IMR-90 (cell line): ENCODE data around the gene RASSF8. TPM values are rescaled to one million over a fixed set of nuclear protein-coding genes. Genes with fewer than 3 reads are reported as not detected.
A peak's percentile ranks its signal among the peaks of the same experiment; 100 is the strongest.

Experiments
- ATAC-seq: fragments of 200-7000 bp; cut with Tn5 transposase; 2 replicates; pipeline ENCODE4 v1.9.1; 2020; ENCODE audit warnings: low read depth, mild to moderate bottlenecking, moderate library complexity
- BruUV-seq: library from RNA; stranded (reverse); fragments of 400-500 nt; replicated peaks from 2 replicates; lab custom pipeline; 2021; lab: Mats Ljungman, UMichigan
- CTCF ChIA-PET: fragments of 300-600 bp; formaldehyde crosslinking; extraction: SDS; loops from one replicate; lab custom pipeline; 2021; ENCODE audit warnings: antibody characterized with exemption; lab: Yijun Ruan, JAX
- POLR2A ChIA-PET: fragments of 300-600 bp; sonication (Branson Sonifier 250); formaldehyde crosslinking; loops from one replicate; lab custom pipeline; 2022; ENCODE audit warnings: antibody characterized with exemption; ENCODE audit not compliant: unreplicated experiment; lab: Charles Lee
- DNase-seq: peaks from one replicate; pipeline ENCODE4 v3.0.0; 2013
- H2AFZ ChIP-seq: replicated peaks from 2 replicates; pipeline ENCODE3; 2013; ENCODE audit warnings: low read length, mild to moderate bottlenecking; ENCODE audit not compliant: poor library complexity
- H2AK5ac ChIP-seq: 2 replicates; pipeline ENCODE4 v1.6.1; 2013; ENCODE audit warnings: low read depth, low read length, inconsistent platforms
- H2AK9ac ChIP-seq: replicated peaks from 2 replicates; pipeline ENCODE3; 2013; ENCODE audit warnings: mild to moderate bottlenecking, low read depth, low read length, moderate library complexity; ENCODE audit not compliant: poor library complexity
- H2BK120ac ChIP-seq: 2 replicates; pipeline ENCODE4 v1.6.1; 2013; ENCODE audit warnings: low read depth, low read length, inconsistent platforms
- H2BK15ac ChIP-seq: 3 replicates; pipeline ENCODE4 v1.6.1; 2013; ENCODE audit warnings: low read depth, low read length, inconsistent platforms
- H2BK20ac ChIP-seq: 2 replicates; pipeline ENCODE4 v1.6.1; 2013; ENCODE audit warnings: low read depth, mild to moderate bottlenecking, inconsistent platforms, low read length, moderate library complexity
- H2BK5ac ChIP-seq: 2 replicates; pipeline ENCODE4 v1.6.1; 2013; ENCODE audit warnings: mild to moderate bottlenecking, low read depth, low read length, inconsistent platforms; ENCODE audit not compliant: poor library complexity, severe bottlenecking
- H3K14ac ChIP-seq: replicated peaks from 2 replicates; pipeline ENCODE4 v1.6.1; 2013; ENCODE audit warnings: low read depth, low read length, inconsistent platforms
- H3K18ac ChIP-seq: 2 replicates; pipeline ENCODE4 v1.6.1; 2013; ENCODE audit warnings: low read depth, low read length, control low read depth
- H3K23ac ChIP-seq: 2 replicates; pipeline ENCODE4 v1.6.1; 2013; ENCODE audit warnings: low read depth, low read length, inconsistent platforms
- H3K27ac ChIP-seq: 2 replicates; pipeline ENCODE4 v1.5.1; 2013; ENCODE audit warnings: mild to moderate bottlenecking, control low read depth, low read length; ENCODE audit not compliant: insufficient read depth
- H3K27me3 ChIP-seq: 2 replicates; pipeline ENCODE4 v1.6.1; 2013; ENCODE audit warnings: low read length; ENCODE audit not compliant: control insufficient read depth, insufficient read depth
- H3K36me3 ChIP-seq: 2 replicates; pipeline ENCODE4 v1.6.1; 2013; ENCODE audit warnings: low read length, mixed read lengths; ENCODE audit not compliant: control insufficient read depth, insufficient read depth
- H3K4ac ChIP-seq: 2 replicates; pipeline ENCODE4 v1.6.1; 2013; ENCODE audit warnings: low read depth, low read length, inconsistent platforms
- H3K4me1 ChIP-seq: 2 replicates; pipeline ENCODE4 v1.6.1; 2013; ENCODE audit warnings: low read length, mixed read lengths; ENCODE audit not compliant: control insufficient read depth, insufficient read depth
- H3K4me2 ChIP-seq: 2 replicates; pipeline ENCODE4 v1.6.1; 2013; ENCODE audit warnings: low read depth, mild to moderate bottlenecking, control low read depth, low read length, moderate library complexity
- H3K4me3 ChIP-seq: 2 replicates; pipeline ENCODE4 v1.5.1; 2013; ENCODE audit warnings: low read depth, mild to moderate bottlenecking, control low read depth, low read length, moderate library complexity; ENCODE audit not compliant: insufficient read depth
- H3K56ac ChIP-seq: 2 replicates; pipeline ENCODE4 v1.6.1; 2013; ENCODE audit warnings: low read length, inconsistent platforms; ENCODE audit not compliant: insufficient read depth; ENCODE audit errors: extremely low read depth
- H3K79me1 ChIP-seq, 2 experiments: 2 replicates each; pipeline ENCODE4 v1.6.1; 2013; ENCODE audit warnings: low read length in 2 of 2, inconsistent platforms in 1 of 2, low read depth in 1 of 2
- H3K9ac ChIP-seq: 2 replicates; pipeline ENCODE4 v1.6.1; 2013; ENCODE audit warnings: low read depth, low read length, control low read depth
- H3K9me1 ChIP-seq: 2 replicates; pipeline ENCODE4 v1.6.1; 2013; ENCODE audit warnings: low read length, inconsistent platforms; ENCODE audit not compliant: insufficient read depth
- H3K9me3 ChIP-seq: 2 replicates; pipeline ENCODE4 v1.6.1; 2013; ENCODE audit warnings: low read length; ENCODE audit not compliant: control insufficient read depth, insufficient read depth
- H4K20me1 ChIP-seq: 2 replicates; pipeline ENCODE4 v1.6.1; 2013; ENCODE audit warnings: low read length, inconsistent platforms; ENCODE audit not compliant: insufficient read depth
- H4K5ac ChIP-seq: 2 replicates; pipeline ENCODE4 v1.6.1; 2013; ENCODE audit warnings: mild to moderate bottlenecking, low read depth, low read length, control low read depth
- H4K8ac ChIP-seq, 2 experiments: 2 replicates each; pipeline ENCODE4 v1.6.1; 2013; ENCODE audit warnings: low read depth in 2 of 2, low read length in 2 of 2, control low read depth in 1 of 2, inconsistent platforms in 1 of 2
- H4K91ac ChIP-seq: 2 replicates; pipeline ENCODE4 v1.6.1; 2013; ENCODE audit warnings: low read depth, low read length, inconsistent platforms; ENCODE audit not compliant: insufficient read depth
- BHLHE40 ChIP-seq: fragments of 150-350 bp; IDR thresholded peaks from 2 replicates; pipeline ENCODE4 v1.6.1; 2016; ENCODE audit warnings: mild to moderate bottlenecking, low read depth, low read length
- CEBPB ChIP-seq: IDR thresholded peaks from 2 replicates; pipeline ENCODE4 v1.6.1; 2012; ENCODE audit warnings: low read depth, low read length, improper control_type of control experiment
- CHD1 ChIP-seq: IDR thresholded peaks from 2 replicates; pipeline ENCODE4 v1.6.1; 2012; ENCODE audit warnings: low read depth, low read length, improper control_type of control experiment
- FOS ChIP-seq: fragments of 150-350 bp; IDR thresholded peaks from 2 replicates; pipeline ENCODE4 v1.6.1; 2016; ENCODE audit warnings: low read depth, low read length
- MAFK ChIP-seq: IDR thresholded peaks from 2 replicates; pipeline ENCODE4 v1.6.1; 2012; ENCODE audit warnings: low read depth, low read length, improper control_type of control experiment
- MAZ ChIP-seq: IDR thresholded peaks from 2 replicates; pipeline ENCODE4 v1.6.1; 2012; ENCODE audit warnings: low read depth, mild to moderate bottlenecking, low read length, improper control_type of control experiment, moderate library complexity, borderline replicate concordance
- MXI1 ChIP-seq: IDR thresholded peaks from 2 replicates; pipeline ENCODE4 v1.6.1; 2012; ENCODE audit warnings: low read depth, mild to moderate bottlenecking, low read length, moderate library complexity, borderline replicate concordance
- NFE2L2 ChIP-seq: fragments of 150-350 bp; IDR thresholded peaks from 2 replicates; pipeline ENCODE4 v1.6.1; 2016; ENCODE audit warnings: low read depth, mild to moderate bottlenecking, low read length
- POLR2A ChIP-seq: IDR thresholded peaks from 2 replicates; pipeline ENCODE4 v1.6.1; 2012; ENCODE audit warnings: mild to moderate bottlenecking, low read depth, low read length
- RAD21 ChIP-seq: IDR thresholded peaks from 2 replicates; pipeline ENCODE4 v1.6.1; 2012; ENCODE audit warnings: low read length, improper control_type of control experiment
- RCOR1 ChIP-seq: IDR thresholded peaks from 2 replicates; pipeline ENCODE4 v1.6.1; 2012; ENCODE audit warnings: mild to moderate bottlenecking, low read length, improper control_type of control experiment; ENCODE audit not compliant: insufficient replicate concordance
- RFX5 ChIP-seq: IDR thresholded peaks from 2 replicates; pipeline ENCODE4 v1.8.0; 2012; ENCODE audit warnings: low read depth, mild to moderate bottlenecking, low read length, moderate library complexity
- SMC3 ChIP-seq: fragments of 150-350 bp; IDR thresholded peaks from 2 replicates; pipeline ENCODE4 v1.6.1; 2016; ENCODE audit warnings: low read depth, mild to moderate bottlenecking, antibody characterized with exemption, low read length, moderate library complexity
- WGBS, 2 experiments: methylation state at CpG; one replicate each; pipeline versions ENCODE4 v1.1.5 to v1.1.7; 2013; ENCODE audit warnings: missing lambda C conversion rate in 2 of 2; ENCODE audit not compliant: insufficient read length in 1 of 2; ENCODE audit errors: extremely low coverage in 2 of 2; 5-methylcytosine and 5-hydroxymethylcytosine counted together
- dilution Hi-C: fragments of 300-500 bp; cut with HindIII; formaldehyde crosslinking; loops from one replicate; pipeline ENCODE4 v1.14.3; 2018; ENCODE audit warnings: low sequenced_read_pairs; ENCODE audit not compliant: unreplicated experiment
- in situ Hi-C: fragments of 300-500 bp; cut with MboI; formaldehyde crosslinking; loops from 3 replicates; pipeline ENCODE4 v1.14.3; 2019; ENCODE audit warnings: low sequenced_read_pairs, inconsistent platforms, mixed read lengths
- intact Hi-C: fragments of 100-400 bp; cut with micrococcal nuclease; formaldehyde crosslinking; loops from 2 replicates; pipeline ENCODE4 v1.10.0; 2022
- polyA plus RNA-seq, 3 experiments: library from polyadenylated mRNA; depleted of rRNA; stranded (reverse); fragments of >200 nt; gene quantifications; 2 replicates each; pipeline ENCODE4 v1.2.3, GENCODE V29; 2012; ENCODE audit warnings: low replicate concordance in 1 of 3
- total RNA-seq: library from RNA; depleted of rRNA; stranded (reverse); fragments of >200 nt; gene quantifications from 2 replicates; pipeline ENCODE4 v1.2.3, GENCODE V29; 2012
- TF ChIP-seq, protein P1 (sequence below): fragments of 150-350 bp; IDR thresholded peaks from 2 replicates; pipeline ENCODE4 v1.6.1; 2016; ENCODE audit warnings: low read depth, mild to moderate bottlenecking, low read length, moderate library complexity, borderline replicate concordance
- TF ChIP-seq, protein P2 (sequence below): fragments of 150-350 bp; IDR thresholded peaks from 2 replicates; pipeline ENCODE4 v1.6.1; 2017; ENCODE audit warnings: mild to moderate bottlenecking, antibody characterized with exemption, low read length, low read depth
- TF ChIP-seq, protein P3 (sequence below): conservative IDR thresholded peaks from 2 replicates; pipeline ENCODE4 v1.5.1; 2012; ENCODE audit warnings: mild to moderate bottlenecking, low read depth, low read length, improper control_type of control experiment

RASSF8 gene
- total and polyA plus RNA-seq, 2 of the 4 experiments (the other 2 are of a cell fraction) = 10.8 to 50.5 TPM

DNA sequence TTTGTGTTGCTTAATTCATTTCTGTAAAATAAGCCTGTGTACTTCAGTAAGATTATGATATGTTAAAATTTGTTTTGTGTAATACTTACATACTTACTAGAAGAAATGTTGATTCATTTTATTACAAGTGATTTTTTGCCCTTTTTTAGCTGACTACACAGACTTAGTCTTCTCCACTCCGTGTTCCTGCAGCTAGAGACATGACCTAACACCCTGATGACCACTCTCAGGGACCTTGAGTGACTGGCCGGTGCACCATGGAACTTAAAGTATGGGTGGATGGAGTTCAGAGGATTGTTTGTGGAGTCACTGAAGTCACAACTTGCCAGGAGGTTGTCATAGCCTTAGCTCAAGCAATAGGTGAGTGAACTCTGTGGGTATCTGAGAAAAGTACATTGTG is 96.6 kb downstream of the RASSF8 start:
- TF ChIP-seq CHD1 = no peak
- no peak for TF ChIP-seq FOS
- no peak for TF ChIP-seq RFX5
- no peak for TF ChIP-seq SMC3
- TF ChIP-seq MAZ = no peak
- TF ChIP-seq, protein P1, sequence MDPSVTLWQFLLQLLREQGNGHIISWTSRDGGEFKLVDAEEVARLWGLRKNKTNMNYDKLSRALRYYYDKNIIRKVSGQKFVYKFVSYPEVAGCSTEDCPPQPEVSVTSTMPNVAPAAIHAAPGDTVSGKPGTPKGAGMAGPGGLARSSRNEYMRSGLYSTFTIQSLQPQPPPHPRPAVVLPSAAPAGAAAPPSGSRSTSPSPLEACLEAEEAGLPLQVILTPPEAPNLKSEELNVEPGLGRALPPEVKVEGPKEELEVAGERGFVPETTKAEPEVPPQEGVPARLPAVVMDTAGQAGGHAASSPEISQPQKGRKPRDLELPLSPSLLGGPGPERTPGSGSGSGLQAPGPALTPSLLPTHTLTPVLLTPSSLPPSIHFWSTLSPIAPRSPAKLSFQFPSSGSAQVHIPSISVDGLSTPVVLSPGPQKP = no peak
- no peak for TF ChIP-seq CEBPB
- TF ChIP-seq RAD21 = no peak
- TF ChIP-seq BHLHE40 = no peak
- TF ChIP-seq, protein P2, sequence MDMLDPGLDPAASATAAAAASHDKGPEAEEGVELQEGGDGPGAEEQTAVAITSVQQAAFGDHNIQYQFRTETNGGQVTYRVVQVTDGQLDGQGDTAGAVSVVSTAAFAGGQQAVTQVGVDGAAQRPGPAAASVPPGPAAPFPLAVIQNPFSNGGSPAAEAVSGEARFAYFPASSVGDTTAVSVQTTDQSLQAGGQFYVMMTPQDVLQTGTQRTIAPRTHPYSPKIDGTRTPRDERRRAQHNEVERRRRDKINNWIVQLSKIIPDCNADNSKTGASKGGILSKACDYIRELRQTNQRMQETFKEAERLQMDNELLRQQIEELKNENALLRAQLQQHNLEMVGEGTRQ = no peak
- no peak for TF ChIP-seq MXI1
- no peak for TF ChIP-seq RCOR1
- no peak for TF ChIP-seq NFE2L2
- TF ChIP-seq, protein P3, sequence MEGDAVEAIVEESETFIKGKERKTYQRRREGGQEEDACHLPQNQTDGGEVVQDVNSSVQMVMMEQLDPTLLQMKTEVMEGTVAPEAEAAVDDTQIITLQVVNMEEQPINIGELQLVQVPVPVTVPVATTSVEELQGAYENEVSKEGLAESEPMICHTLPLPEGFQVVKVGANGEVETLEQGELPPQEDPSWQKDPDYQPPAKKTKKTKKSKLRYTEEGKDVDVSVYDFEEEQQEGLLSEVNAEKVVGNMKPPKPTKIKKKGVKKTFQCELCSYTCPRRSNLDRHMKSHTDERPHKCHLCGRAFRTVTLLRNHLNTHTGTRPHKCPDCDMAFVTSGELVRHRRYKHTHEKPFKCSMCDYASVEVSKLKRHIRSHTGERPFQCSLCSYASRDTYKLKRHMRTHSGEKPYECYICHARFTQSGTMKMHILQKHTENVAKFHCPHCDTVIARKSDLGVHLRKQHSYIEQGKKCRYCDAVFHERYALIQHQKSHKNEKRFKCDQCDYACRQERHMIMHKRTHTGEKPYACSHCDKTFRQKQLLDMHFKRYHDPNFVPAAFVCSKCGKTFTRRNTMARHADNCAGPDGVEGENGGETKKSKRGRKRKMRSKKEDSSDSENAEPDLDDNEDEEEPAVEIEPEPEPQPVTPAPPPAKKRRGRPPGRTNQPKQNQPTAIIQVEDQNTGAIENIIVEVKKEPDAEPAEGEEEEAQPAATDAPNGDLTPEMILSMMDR = no peak
- no peak for TF ChIP-seq MAFK
- no peak for TF ChIP-seq POLR2A
- H3K79me1 ChIP-seq = peaks cover 20 to 55% of the 10 kb centered on the region in 2 experiments
- H2AK9ac ChIP-seq = no peak overlapping the region
- H3K23ac ChIP-seq = peak overlapping the region; percentile 42; the same call in 1 of the 2 replicates
- dilution Hi-C loops = no loop called here
- no peak overlapping the region for H4K5ac ChIP-seq
- H3K9ac ChIP-seq = no peak overlapping the region
- H2BK120ac ChIP-seq = no peak overlapping the region
- no peaks in the 10 kb centered on the region for H3K9me3 ChIP-seq
- H2BK15ac ChIP-seq = no peak overlapping the region
- no peak overlapping the region for H3K56ac ChIP-seq
- peaks cover 6% of the 10 kb centered on the region; the same call in 1 of the 2 replicates for H3K36me3 ChIP-seq
- no peaks in the 10 kb centered on the region for H3K27me3 ChIP-seq
- H3K4me3 ChIP-seq = no peak overlapping the region
- no peak overlapping the region for H2BK20ac ChIP-seq
- no peak overlapping the region; the same call in 1 of the 2 replicates for H3K4ac ChIP-seq
- DNase-seq = no peak
- H3K4me1 ChIP-seq = peaks cover 5% of the 10 kb centered on the region
- H4K91ac ChIP-seq = no peak overlapping the region
- H3K27ac ChIP-seq = no peak overlapping the region
- peaks cover 11% of the 10 kb centered on the region for H3K9me1 ChIP-seq
- intact Hi-C loops = no loop called here
- BruUV-seq = no TSS peak
- in situ Hi-C loops = no loop called here
- H3K4me2 ChIP-seq = no peak overlapping the region
- no peak for ATAC-seq
- no peak overlapping the region for H2AFZ ChIP-seq
- peak overlapping the region; percentile 58; the same call in 1 of the 2 replicates for H2AK5ac ChIP-seq
- no peak overlapping the region for H3K18ac ChIP-seq
- peaks cover 19% of the 10 kb centered on the region for H4K20me1 ChIP-seq
- no peak overlapping the region for H2BK5ac ChIP-seq
- H3K14ac ChIP-seq = no peak overlapping the region
- ChIA-PET POLR2A (no interaction called here), CTCF (no interaction called here)
- H4K8ac ChIP-seq = no peak overlapping the region
- no CpG with 5 or more reads among the region's 2 CpGs for WGBS, 2 experiments
